NOMO-1 treated with dmso at 0.1 percent for 144 hours (cell line): Measurements from ENCODE around the gene ZNF345.

ENCODE experiments used
- DNase-seq: peaks from one replicate; lab custom pipeline; 2025; ENCODE audit not compliant: unreplicated experiment; lab: John Stamatoyannopoulos, UW

The ZNF345 gene

GRCh38 chr19:36850559-36851442 lies at the start of gene ZNF345:
ZNF345 (plus strand) TSS chr19:36850876; CDS start chr19:36876831, 25,955 bp downstream.
- DNase-seq, result peak; percentile 91

- DNase-seq, result no peak
Measured at GRCh38 chr19:36805364-36805763, 45.3 kb upstream of the ZNF345 start.

- no peak for DNase-seq
Measured at GRCh38 chr19:36807029-36807428, 43.6 kb upstream of the ZNF345 start.

DNA sequence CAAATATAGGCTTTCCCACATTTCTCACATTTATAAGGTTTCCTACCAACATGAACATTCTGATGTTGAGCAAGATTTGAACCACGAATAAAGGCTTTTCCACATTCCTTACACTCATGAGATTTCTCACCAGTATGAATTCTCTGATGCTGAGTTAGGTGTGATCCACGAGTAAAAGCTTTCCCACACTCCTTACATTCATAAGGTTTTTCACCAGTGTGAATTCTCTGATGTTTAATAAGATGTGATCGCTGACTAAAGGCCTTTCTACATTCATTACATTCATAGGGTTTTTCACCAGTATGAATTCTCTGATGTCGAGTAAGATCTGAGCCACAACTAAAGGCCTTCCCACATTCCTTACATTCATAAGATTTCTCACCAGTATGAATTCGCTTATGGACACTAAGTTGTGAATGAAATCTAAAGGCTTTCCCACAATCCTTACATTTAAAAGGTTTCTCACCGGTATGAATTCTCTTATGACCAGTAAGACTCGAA lies 31.5 kb upstream of the ZNF345 start:
- DNase-seq, result no peak

GRCh38 chr19:36821758-36822157 lies 28.9 kb upstream of the ZNF345 start:
- DNase-seq, result no peak

- no peak for DNase-seq
Measured at GRCh38 chr19:36833430-36833829, 17.2 kb upstream of the ZNF345 start.

- no peak for DNase-seq
Measured at GRCh38 chr19:36837176-36837905, 13.3 kb upstream of the ZNF345 start.

- DNase-seq, result peak; percentile 51
Measured at GRCh38 chr19:36837906-36838783, 12.5 kb upstream of the ZNF345 start, which contains the start of gene ZNF790. ZNF790 (minus strand) TSS chr19:36838387; CDS start chr19:36825619, 12,768 bp downstream.

DNA sequence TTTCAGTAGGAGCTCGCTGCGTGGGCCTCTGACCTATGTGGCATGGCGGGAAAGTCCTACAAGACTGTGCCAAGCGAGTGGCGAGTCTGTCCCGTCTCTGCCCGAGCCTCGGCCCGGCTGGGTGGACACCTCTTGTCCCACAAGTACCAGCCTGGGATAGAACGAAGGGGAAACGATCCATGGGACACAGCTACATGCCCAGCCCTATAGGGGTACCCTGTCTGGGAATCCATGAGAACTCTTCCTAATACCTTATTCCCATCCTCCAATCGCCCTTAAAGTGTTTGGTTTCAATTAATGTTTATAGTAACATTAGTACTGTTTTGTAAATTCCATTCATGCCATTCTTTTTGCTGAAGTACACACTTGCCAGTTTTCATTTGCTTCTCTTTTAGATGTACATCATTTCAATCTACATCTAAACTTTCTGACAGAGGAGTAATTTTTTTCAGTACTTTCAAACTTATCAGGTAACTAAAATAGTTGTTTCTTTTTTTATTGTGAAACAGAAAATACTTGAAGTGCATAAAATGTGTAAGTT lies 11.8 kb upstream of the ZNF345 start:
- DNase-seq, result no peak

DNA sequence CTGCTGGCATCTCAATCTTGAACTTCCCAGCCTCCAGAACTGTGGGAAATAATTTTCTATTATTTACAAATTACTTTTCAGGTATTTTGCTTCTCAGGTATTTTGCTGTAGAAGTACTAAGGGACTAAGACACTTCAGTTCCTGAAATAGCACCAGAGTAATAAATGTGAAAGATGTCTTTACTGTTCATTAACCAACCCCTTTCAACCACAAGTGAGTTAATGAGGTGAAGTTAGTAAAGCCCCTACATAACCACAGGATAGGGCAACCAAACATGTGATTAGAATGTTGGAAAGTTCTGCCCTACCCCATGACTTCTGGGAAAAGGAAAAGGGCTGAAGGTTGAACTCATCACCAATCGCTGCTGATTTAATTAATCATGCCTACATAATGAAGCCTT lies 2.7 kb upstream of the ZNF345 start:
- no peak for DNase-seq

- DNase-seq, result peak; percentile 80
Measured at GRCh38 chr19:36849701-36850558, 746 bp upstream of the ZNF345 start.

DNA sequence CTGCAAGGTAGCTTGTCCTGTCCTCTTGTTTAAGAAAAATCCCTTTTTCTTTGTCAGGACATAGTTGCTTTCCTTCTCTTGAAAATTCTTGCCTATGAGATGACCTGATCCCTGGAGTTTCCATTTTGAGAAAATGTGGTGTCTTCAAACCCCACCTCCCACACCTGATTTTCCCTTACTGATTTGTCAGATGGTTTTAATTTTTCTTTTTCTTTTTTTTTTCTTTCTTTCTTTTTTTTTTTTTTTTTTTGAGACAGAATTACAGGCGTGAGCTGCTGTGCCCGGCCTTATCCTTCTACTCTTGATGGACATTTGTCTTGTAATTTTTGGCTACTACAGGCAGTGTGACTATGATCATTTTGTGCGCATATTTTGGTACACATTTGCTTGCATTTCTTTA lies 1.2 kb downstream of the ZNF345 start:
- no peak for DNase-seq

GRCh38 chr19:36876993-36877938 lies 26.6 kb downstream of the ZNF345 start:
- DNase-seq, result no peak

DNA sequence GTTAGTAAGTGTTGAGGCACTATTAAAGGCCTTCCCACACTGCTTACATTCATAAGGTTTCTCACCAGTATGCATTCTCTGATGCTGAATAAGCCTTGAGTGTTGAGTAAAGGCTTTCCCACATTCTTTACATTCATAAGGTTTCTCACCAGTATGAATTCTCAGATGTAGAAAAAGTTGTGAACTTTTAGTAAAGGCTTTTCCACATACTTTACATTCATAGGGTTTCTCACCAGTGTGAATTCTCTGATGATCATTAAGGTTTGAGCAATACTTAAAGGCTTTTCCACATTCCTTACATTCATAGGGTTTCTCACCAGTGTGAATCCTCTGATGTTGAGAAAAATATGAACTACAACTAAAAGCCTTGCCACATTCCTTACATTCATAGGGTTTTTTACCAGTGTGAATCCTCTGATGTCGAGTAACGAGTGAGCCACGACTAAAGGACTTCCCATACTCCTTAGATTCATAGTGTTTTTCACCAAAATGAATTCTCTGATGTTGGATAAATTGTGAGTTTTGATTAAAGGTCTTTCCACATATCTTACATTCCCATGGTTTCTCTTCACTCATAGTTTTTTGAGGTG lies 41.2 kb downstream of the ZNF345 start:
- DNase-seq, result no peak

- DNase-seq, result no peak
Measured at GRCh38 chr19:36894849-36895383, 44.2 kb downstream of the ZNF345 start.

- no peak for DNase-seq
Measured at GRCh38 chr19:36898422-36898821, 47.7 kb downstream of the ZNF345 start.

GRCh38 chr19:36915992-36916830 lies 65.5 kb downstream of the ZNF345 start, which contains the start of the genes ZNF568 and ZNF829:
ZNF568 (plus strand) TSS chr19:36916332; CDS start chr19:36922771, 6,439 bp downstream.
ZNF829 (minus strand) TSS chr19:36916291; CDS start chr19:36915167, 1,124 bp downstream.
- no peak for DNase-seq
